Hepatocyte (in vitro differentiated cells): ENCODE data around the gene RNF13. TPM values are rescaled to one million over a fixed set of nuclear protein-coding genes. Genes with fewer than 3 reads are reported as not detected.

ENCODE experiments used
- DNase-seq: peaks from one replicate; pipeline ENCODE4 v3.0.0-alpha.2; 2016; ENCODE audit warnings: low spot score
- H2AFZ ChIP-seq: fragments of 200-600 bp; sonication (generic); 2 replicates; pipeline ENCODE4 v1.6.0; 2016; ENCODE audit warnings: antibody characterized with exemption, mild to moderate bottlenecking
- H3K27ac ChIP-seq: fragments of 200-600 bp; sonication (generic); 2 replicates; pipeline ENCODE4 v1.5.1; 2016; ENCODE audit warnings: mild to moderate bottlenecking
- H3K27me3 ChIP-seq: fragments of 200-600 bp; sonication (generic); 2 replicates; pipeline ENCODE4 v1.6.1; 2016
- H3K36me3 ChIP-seq: fragments of 200-600 bp; sonication (generic); replicated peaks from 2 replicates; pipeline ENCODE4 v1.5.1; 2016; ENCODE audit warnings: low read depth; ENCODE audit not compliant: insufficient read depth
- H3K4me1 ChIP-seq: fragments of 200-600 bp; sonication (generic); 2 replicates; pipeline ENCODE4 v1.5.1; 2016; ENCODE audit warnings: mild to moderate bottlenecking, moderate library complexity; ENCODE audit not compliant: insufficient read depth
- H3K4me2 ChIP-seq: fragments of 200-600 bp; sonication (generic); 2 replicates; pipeline ENCODE4 v1.6.0; 2016
- H3K4me3 ChIP-seq: fragments of 200-600 bp; sonication (generic); 2 replicates; pipeline ENCODE4 v1.5.1; 2016; ENCODE audit warnings: mild to moderate bottlenecking
- H3K79me2 ChIP-seq: fragments of 200-600 bp; sonication (generic); 2 replicates; pipeline ENCODE4 v1.6.0; 2017; ENCODE audit warnings: mild to moderate bottlenecking
- H3K9me2 ChIP-seq: fragments of 200-600 bp; sonication (generic); replicated peaks from 2 replicates; pipeline ENCODE4 v1.6.0; 2017; ENCODE audit warnings: mild to moderate bottlenecking; ENCODE audit not compliant: insufficient read depth
- H3K9me3 ChIP-seq: fragments of 200-600 bp; sonication (generic); 2 replicates; pipeline ENCODE4 v1.5.1; 2016; ENCODE audit warnings: low read depth, mild to moderate bottlenecking
- H4K20me1 ChIP-seq: fragments of 200-600 bp; sonication (generic); 2 replicates; pipeline ENCODE4 v1.6.0; 2016; ENCODE audit warnings: mild to moderate bottlenecking; ENCODE audit not compliant: insufficient read depth, poor library complexity, severe bottlenecking
- CTCF ChIP-seq: fragments of 200-600 bp; sonication (generic); IDR thresholded peaks from 2 replicates; pipeline ENCODE4 v1.5.1; 2016; ENCODE audit warnings: antibody characterized with exemption, mild to moderate bottlenecking; ENCODE audit not compliant: poor library complexity
- EZH2 ChIP-seq: fragments of 200-600 bp; sonication (generic); IDR thresholded peaks from 2 replicates; pipeline ENCODE4 v1.6.1; 2016; ENCODE audit warnings: antibody characterized with exemption, mild to moderate bottlenecking, borderline replicate concordance
- EZH2phosphoT487 ChIP-seq: fragments of 200-600 bp; sonication (generic); IDR thresholded peaks from one replicate; pipeline ENCODE4 v1.6.1; 2018; ENCODE audit warnings: antibody characterized with exemption, mild to moderate bottlenecking, low read depth, moderate library complexity; ENCODE audit not compliant: unreplicated experiment, severe bottlenecking
- WGBS: methylation state at CpG from one replicate; pipeline ENCODE4 v1.1.6; 2016; ENCODE audit warnings: low lambda C conversion rate; ENCODE audit errors: missing lambda C conversion rate; 5-methylcytosine and 5-hydroxymethylcytosine counted together
- polyA plus RNA-seq: library from polyadenylated mRNA; unstranded; fragments of >200 nt; fragmentation: Nextera tagmentation; extraction: Ambion mirVana; gene quantifications from 2 replicates; pipeline ENCODE4 v1.2.1, GENCODE V29; 2016
- total RNA-seq: library from RNA; depleted of rRNA; stranded (reverse); fragments of >200 nt; gene quantifications from 2 replicates; pipeline ENCODE4 v1.2.3, GENCODE V29; 2014

Gene RNF13, protein sequence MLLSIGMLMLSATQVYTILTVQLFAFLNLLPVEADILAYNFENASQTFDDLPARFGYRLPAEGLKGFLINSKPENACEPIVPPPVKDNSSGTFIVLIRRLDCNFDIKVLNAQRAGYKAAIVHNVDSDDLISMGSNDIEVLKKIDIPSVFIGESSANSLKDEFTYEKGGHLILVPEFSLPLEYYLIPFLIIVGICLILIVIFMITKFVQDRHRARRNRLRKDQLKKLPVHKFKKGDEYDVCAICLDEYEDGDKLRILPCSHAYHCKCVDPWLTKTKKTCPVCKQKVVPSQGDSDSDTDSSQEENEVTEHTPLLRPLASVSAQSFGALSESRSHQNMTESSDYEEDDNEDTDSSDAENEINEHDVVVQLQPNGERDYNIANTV
- total RNA-seq (62.2 and 81.0 TPM in 2 replicates), polyA plus RNA-seq (66.1 and 81.0 TPM in 2 replicates)

GRCh38 chr3:149812606-149813366 lies at the start of gene RNF13:
Gene RNF13 (plus strand): TSS chr3:149813215. CDS start chr3:149846027, 32,812 bp downstream.
- Histone ChIP-seq H3K4me1 (peaks cover 21% of the 10 kb centered on the region), H3K79me2 (peaks cover 39% of the 10 kb centered on the region), H3K4me3 (peak within 1 kb of the TSS; percentile 67), H2AFZ (peak within 1 kb of the TSS; percentile 74), H4K20me1 (peaks cover 26% of the 10 kb centered on the region), H3K27ac (peak within 1 kb of the TSS; percentile 97), H3K9me2 (no peaks in the 10 kb centered on the region), H3K9me3 (no peaks in the 10 kb centered on the region), H3K36me3 (no peaks in the 10 kb centered on the region), H3K4me2 (peak within 1 kb of the TSS; percentile 86), H3K27me3 (no peaks in the 10 kb centered on the region)
- 1% methylated on average over 56 of the region's 56 CpGs for WGBS
- peak; percentile 95 for DNase-seq
- TF ChIP-seq EZH2 = no peak

DNA sequence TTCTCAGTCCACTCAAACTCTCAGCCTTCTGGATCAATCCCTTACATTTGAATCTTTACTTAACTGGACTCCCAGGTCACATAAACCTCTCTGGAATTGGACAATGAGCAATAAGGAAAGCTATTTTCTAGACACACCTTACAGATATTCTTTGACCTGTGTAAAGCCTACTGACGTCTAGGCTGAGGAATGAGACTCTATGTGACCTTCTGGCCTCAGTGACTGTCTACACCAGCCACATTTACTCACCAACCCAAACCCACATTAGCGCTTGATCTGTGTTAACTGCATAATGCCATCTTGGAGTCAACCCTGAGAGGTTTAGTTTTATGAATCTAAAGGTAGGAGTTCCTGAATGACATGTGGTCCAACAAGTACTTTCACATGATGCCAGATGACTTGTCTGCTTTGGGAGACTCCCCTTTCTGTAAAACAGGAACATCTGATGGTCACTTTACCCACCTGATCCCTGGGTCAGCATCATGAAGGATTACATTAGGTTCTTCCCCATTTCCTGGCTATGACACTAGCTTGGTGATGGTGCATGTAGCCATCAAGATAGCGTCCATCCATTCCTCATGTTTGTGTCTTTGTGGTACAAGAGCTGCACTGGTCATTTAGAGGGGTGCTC lies 49.3 kb upstream of the RNF13 start:
- WGBS = 75% methylated on average over 3 of the region's 3 CpGs
- H4K20me1 ChIP-seq = no peaks in the 10 kb centered on the region
- no peaks in the 10 kb centered on the region for H3K9me3 ChIP-seq
- no peaks in the 10 kb centered on the region for H3K36me3 ChIP-seq
- no peak overlapping the region for H3K4me2 ChIP-seq
- no peak for TF ChIP-seq EZH2
- no peak for TF ChIP-seq EZH2phosphoT487
- no peak for TF ChIP-seq CTCF
- no peak overlapping the region for H2AFZ ChIP-seq
- no peaks in the 10 kb centered on the region for H3K4me1 ChIP-seq
- no peaks in the 10 kb centered on the region for H3K79me2 ChIP-seq
- H3K4me3 ChIP-seq = no peak overlapping the region
- no peak overlapping the region for H3K27ac ChIP-seq
- H3K9me2 ChIP-seq = no peaks in the 10 kb centered on the region
- no peak for DNase-seq
- H3K27me3 ChIP-seq = peaks cover 58% of the 10 kb centered on the region

DNA sequence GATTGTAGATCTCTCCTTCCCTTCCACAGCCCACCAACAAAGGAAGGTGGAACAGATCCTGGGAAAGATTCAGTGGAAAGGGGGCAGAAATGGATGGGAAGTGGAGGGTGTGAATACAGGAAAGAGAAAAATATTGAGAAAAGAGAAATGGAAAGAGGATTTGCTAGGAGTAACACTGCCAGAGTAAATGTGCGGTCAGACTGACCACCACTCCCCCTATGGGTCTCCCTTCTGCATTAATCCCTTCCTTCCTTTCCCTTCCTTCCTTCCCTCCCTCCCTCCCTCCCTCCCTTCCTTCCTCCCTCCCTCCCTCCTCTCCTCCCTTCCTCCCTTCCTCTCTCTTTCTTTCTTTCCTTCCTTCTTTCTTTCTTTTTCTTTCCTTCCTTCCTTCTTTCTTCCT lies 48.7 kb upstream of the RNF13 start:
- no peaks in the 10 kb centered on the region for H4K20me1 ChIP-seq
- H3K79me2 ChIP-seq = no peaks in the 10 kb centered on the region
- peaks cover 52% of the 10 kb centered on the region for H3K27me3 ChIP-seq
- H3K4me2 ChIP-seq = no peak overlapping the region
- no peaks in the 10 kb centered on the region for H3K36me3 ChIP-seq
- no peak overlapping the region for H2AFZ ChIP-seq
- H3K27ac ChIP-seq = no peak overlapping the region
- DNase-seq = no peak
- H3K9me2 ChIP-seq = no peaks in the 10 kb centered on the region
- no peak overlapping the region for H3K4me3 ChIP-seq
- no peaks in the 10 kb centered on the region for H3K4me1 ChIP-seq
- no peaks in the 10 kb centered on the region for H3K9me3 ChIP-seq
- TF ChIP-seq CTCF (no peak), EZH2phosphoT487 (no peak), EZH2 (no peak)
- WGBS = 80% methylated on average over 1 of the region's 1 CpG
